Esophagus squamous epithelium (tissue), 4 donors: ENCODE data around the gene KCNMA1.

Experiments used
- POLR2A ChIP-seq, 4 donors: fragments of 450-650 bp; IDR thresholded peaks; one replicate each; pipeline ENCODE4 v1.6.1; 2017; ENCODE audit warnings: antibody characterized with exemption in 4 of 4, mild to moderate bottlenecking in 4 of 4, moderate library complexity in 3 of 4
- TF ChIP-seq, protein P1 (sequence below), 6 experiments: fragments of 450-650 bp in 4 of 6; fragments of 200-600 bp in 2 of 6; sonication (generic) in 2 of 6; IDR thresholded peaks; one replicate each; pipeline ENCODE4 v1.5.1; 2016 to 2019; ENCODE audit warnings: antibody characterized with exemption in 6 of 6, mild to moderate bottlenecking in 4 of 6, moderate library complexity in 4 of 6

DNA sequence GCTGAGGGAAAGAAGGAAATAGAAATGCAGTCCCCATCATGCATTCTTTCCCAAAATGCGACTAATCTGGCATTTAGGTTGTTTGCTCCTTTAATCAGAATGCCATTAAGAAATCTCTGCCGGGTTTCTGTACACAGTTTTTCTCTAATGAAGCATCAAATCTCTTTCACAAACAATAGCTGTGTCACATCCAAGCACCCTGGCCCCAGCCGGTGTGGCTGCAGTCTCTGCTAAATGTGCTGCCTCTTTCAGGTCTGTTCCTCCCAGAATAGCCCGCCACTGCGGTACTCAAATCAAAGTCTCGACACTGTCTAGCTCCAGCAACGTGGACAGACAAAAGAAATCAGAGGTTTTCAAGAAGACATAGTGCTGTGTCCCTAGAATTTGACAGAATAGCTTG is 343.8 kb downstream of the KCNMA1 start:
- TF ChIP-seq POLR2A (IDR thresholded peaks at IDR 0.05), result no peak
- TF ChIP-seq, protein P1, sequence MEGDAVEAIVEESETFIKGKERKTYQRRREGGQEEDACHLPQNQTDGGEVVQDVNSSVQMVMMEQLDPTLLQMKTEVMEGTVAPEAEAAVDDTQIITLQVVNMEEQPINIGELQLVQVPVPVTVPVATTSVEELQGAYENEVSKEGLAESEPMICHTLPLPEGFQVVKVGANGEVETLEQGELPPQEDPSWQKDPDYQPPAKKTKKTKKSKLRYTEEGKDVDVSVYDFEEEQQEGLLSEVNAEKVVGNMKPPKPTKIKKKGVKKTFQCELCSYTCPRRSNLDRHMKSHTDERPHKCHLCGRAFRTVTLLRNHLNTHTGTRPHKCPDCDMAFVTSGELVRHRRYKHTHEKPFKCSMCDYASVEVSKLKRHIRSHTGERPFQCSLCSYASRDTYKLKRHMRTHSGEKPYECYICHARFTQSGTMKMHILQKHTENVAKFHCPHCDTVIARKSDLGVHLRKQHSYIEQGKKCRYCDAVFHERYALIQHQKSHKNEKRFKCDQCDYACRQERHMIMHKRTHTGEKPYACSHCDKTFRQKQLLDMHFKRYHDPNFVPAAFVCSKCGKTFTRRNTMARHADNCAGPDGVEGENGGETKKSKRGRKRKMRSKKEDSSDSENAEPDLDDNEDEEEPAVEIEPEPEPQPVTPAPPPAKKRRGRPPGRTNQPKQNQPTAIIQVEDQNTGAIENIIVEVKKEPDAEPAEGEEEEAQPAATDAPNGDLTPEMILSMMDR (IDR thresholded peaks at IDR 0.05), result no peak
